ENCODE results near the gene PLEKHA1. TPM values are rescaled to one million over a fixed set of nuclear protein-coding genes. Genes with fewer than 3 reads are reported as not detected.
A peak's percentile ranks its signal among the peaks of the same experiment; 100 is the strongest.

Gene PLEKHA1
- total RNA-seq, 2 donors from 2014 or later, result 32.1 to 37.8 TPM

GRCh38 chr10:122343936-122344335 is 30.6 kb upstream of the PLEKHA1 start:
- ATAC-seq (no peak), DNase-seq (no peak)
- intact Hi-C loops (cut with DNase I), result loop anchor here (5.0 to 10.0 kb wide), 6 partner anchors 43 to 228 kb away; no protein-coding TSS in a partner anchor

- ATAC-seq, result no peak
- DNase-seq, result no peak
- intact Hi-C loops (cut with DNase I), result loop anchor here (5.0 to 10.0 kb wide), 6 partner anchors 43 to 228 kb away; no protein-coding TSS in a partner anchor
Measured at GRCh38 chr10:122344741-122345258, 29.7 kb upstream of the PLEKHA1 start.

GRCh38 chr10:122346326-122346950 is 28.1 kb upstream of the PLEKHA1 start:
- DNase-seq, result no peak
- intact Hi-C loops (cut with DNase I), result loop anchor here (2.0 to 10.0 kb wide), 2 partner anchors 22 to 88 kb away; no protein-coding TSS in a partner anchor
- ATAC-seq, result no peak

GRCh38 chr10:122347170-122347841 is 27.2 kb upstream of the PLEKHA1 start:
- no peak for ATAC-seq
- intact Hi-C loops (cut with DNase I), result loop anchor here (2.0 to 10.0 kb wide), 2 partner anchors 21 to 87 kb away; no protein-coding TSS in a partner anchor
- no peak for DNase-seq

GRCh38 chr10:122348512-122348911 is 26.0 kb upstream of the PLEKHA1 start:
- ATAC-seq, result no peak
- DNase-seq, result no peak
- intact Hi-C loops (cut with DNase I), result loop anchor here in 1 of 2 donors (10.0 kb wide), 1 partner anchor 86 kb away; no protein-coding TSS in a partner anchor

GRCh38 chr10:122348935-122349361 is 25.6 kb upstream of the PLEKHA1 start:
- no peak for DNase-seq
- no peak for ATAC-seq
- intact Hi-C loops (cut with DNase I), result loop anchor here in 1 of 2 donors (10.0 kb wide), 1 partner anchor 86 kb away; no protein-coding TSS in a partner anchor

GRCh38 chr10:122349758-122350369 is 24.6 kb upstream of the PLEKHA1 start:
- no peak for ATAC-seq

GRCh38 chr10:122350893-122351292 is 23.6 kb upstream of the PLEKHA1 start:
- no peak for DNase-seq
- no peak for ATAC-seq
- intact Hi-C loops (cut with DNase I), result no loop called here

More at GRCh38 chr10:122349758-122350369, 24.6 kb upstream of the PLEKHA1 start:
- no peak for DNase-seq
- intact Hi-C loops (cut with DNase I), result loop anchor here in 1 of 2 donors (10.0 kb wide), 1 partner anchor 85 kb away; no protein-coding TSS in a partner anchor

GRCh38 chr10:122352817-122353525 is 21.5 kb upstream of the PLEKHA1 start:
- DNase-seq, result no peak
- intact Hi-C loops (cut with DNase I), result no loop called here
- no peak for ATAC-seq

GRCh38 chr10:122354383-122354782 is 20.1 kb upstream of the PLEKHA1 start:
- no peak for ATAC-seq
- intact Hi-C loops (cut with DNase I), result no loop called here
- no peak for DNase-seq

GRCh38 chr10:122357685-122358084 is 16.8 kb upstream of the PLEKHA1 start:
- ATAC-seq, result no peak
- intact Hi-C loops (cut with DNase I), result no loop called here
- no peak for DNase-seq

- intact Hi-C loops (cut with DNase I), result no loop called here
- DNase-seq (no peak), ATAC-seq (no peak)
Measured at GRCh38 chr10:122359621-122360020, 14.9 kb upstream of the PLEKHA1 start.

- intact Hi-C loops (cut with DNase I), result no loop called here
- DNase-seq, result no peak
- no peak for ATAC-seq
Measured at GRCh38 chr10:122361046-122361445, 13.5 kb upstream of the PLEKHA1 start.

GRCh38 chr10:122362031-122362592 is 12.4 kb upstream of the PLEKHA1 start:
- DNase-seq, result no peak
- no peak for ATAC-seq
- intact Hi-C loops (cut with DNase I), result no loop called here

- intact Hi-C loops (cut with DNase I), result no loop called here
- no peak for ATAC-seq
- DNase-seq, result no peak
Measured at GRCh38 chr10:122362621-122363020, 11.9 kb upstream of the PLEKHA1 start.

GRCh38 chr10:122363311-122363710 is 11.2 kb upstream of the PLEKHA1 start:
- intact Hi-C loops (cut with DNase I), result no loop called here
- DNase-seq, result no peak
- no peak for ATAC-seq

GRCh38 chr10:122363722-122364463 is 10.6 kb upstream of the PLEKHA1 start:
- intact Hi-C loops (cut with DNase I), result no loop called here
- DNase-seq (no peak), ATAC-seq (peak in 1 of 2 donors; percentile 61)

Measured in left cardiac atrium (tissue), 4 donors.